ENCODE data around the gene TSEN15.

TSEN15 gene

DNA sequence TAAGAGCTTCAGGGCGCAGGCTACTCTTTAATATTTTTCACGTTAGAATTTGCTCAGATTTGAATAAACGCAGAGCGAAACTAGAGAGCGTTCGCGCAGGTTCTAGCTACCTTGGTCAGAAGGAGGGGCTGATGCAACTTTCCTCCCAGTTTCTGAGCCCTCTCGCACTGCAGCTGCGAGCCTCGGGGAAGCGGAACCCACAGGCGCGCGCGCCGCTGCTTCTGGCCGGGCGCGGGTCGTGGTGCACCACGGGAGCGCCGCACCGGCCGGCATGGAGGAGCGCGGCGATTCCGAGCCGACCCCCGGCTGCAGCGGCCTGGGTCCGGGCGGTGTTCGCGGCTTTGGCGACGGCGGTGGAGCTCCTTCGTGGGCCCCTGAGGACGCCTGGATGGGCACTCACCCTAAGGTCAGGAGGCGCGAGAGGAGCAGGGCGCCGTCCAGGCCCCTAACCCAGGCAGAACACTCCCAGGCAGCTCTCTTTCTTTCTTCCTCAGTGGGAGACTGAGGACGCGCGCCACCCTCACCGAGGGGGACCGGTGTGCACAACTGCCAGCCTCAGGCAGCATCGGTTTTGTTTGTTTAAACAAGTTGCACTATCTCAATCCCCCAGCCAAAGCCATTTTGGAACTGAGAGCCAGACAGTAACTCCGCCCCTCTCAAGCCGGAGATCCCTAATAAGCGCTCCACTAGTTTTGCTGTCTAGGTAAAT, at the start of gene TSEN15:
Gene TSEN15, plus strand, starts transcription at position 246 of the 709 bp plus-strand sequence. Its CDS starts 26 bp downstream, at position 272.
- no peak for DNase-seq (ENCODE audit: low read depth)
- peak within 1 kb of the TSS; percentile 85 for H3K4me3 ChIP-seq (ENCODE audit: control insufficient read depth, low read depth, low read length)
- TF ChIP-seq, protein P1, sequence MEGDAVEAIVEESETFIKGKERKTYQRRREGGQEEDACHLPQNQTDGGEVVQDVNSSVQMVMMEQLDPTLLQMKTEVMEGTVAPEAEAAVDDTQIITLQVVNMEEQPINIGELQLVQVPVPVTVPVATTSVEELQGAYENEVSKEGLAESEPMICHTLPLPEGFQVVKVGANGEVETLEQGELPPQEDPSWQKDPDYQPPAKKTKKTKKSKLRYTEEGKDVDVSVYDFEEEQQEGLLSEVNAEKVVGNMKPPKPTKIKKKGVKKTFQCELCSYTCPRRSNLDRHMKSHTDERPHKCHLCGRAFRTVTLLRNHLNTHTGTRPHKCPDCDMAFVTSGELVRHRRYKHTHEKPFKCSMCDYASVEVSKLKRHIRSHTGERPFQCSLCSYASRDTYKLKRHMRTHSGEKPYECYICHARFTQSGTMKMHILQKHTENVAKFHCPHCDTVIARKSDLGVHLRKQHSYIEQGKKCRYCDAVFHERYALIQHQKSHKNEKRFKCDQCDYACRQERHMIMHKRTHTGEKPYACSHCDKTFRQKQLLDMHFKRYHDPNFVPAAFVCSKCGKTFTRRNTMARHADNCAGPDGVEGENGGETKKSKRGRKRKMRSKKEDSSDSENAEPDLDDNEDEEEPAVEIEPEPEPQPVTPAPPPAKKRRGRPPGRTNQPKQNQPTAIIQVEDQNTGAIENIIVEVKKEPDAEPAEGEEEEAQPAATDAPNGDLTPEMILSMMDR (IDR thresholded peaks at IDR 0.05; ENCODE audit: control insufficient read depth, insufficient read depth, low read depth, low read length, missing control alignments): no peak

- DNase-seq (ENCODE audit: low read depth): peak; percentile 50
- no peak overlapping the region for H3K4me3 ChIP-seq (ENCODE audit: control insufficient read depth, low read depth, low read length)
Observed at GRCh38 chr1:184002071-184002470, 49.5 kb upstream of the TSEN15 start.

DNA sequence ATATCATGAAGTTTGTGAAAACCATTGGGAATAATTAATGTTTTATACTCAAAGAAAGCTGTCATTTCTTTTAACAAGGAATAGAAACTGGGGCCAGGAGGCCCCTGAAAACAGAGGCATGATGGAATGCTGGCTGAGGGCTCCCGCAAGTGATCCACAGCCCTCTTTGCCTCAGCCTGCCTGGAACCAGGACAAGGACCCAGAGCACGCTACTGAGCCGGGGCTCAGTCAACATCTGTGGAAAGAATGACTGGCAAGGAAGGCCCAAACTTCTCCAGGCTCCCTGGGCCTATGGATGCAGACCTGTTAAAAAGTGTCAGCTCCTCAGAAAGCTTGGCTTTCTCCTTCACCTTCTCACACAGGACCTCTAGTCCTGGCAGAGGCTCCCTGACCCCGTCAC, 46.6 kb upstream of the TSEN15 start:
- no peak overlapping the region for H3K4me3 ChIP-seq (ENCODE audit: control insufficient read depth, low read depth, low read length)
- no peak for DNase-seq (ENCODE audit: low read depth)
- TF ChIP-seq, protein P1 (IDR thresholded peaks at IDR 0.05; ENCODE audit: control insufficient read depth, insufficient read depth, low read depth, low read length, missing control alignments): no peak

More at GRCh38 chr1:184002071-184002470, 49.5 kb upstream of the TSEN15 start:
- TF ChIP-seq, protein P1 (IDR thresholded peaks at IDR 0.05; ENCODE audit: control insufficient read depth, insufficient read depth, low read depth, low read length, missing control alignments): no peak

DNA sequence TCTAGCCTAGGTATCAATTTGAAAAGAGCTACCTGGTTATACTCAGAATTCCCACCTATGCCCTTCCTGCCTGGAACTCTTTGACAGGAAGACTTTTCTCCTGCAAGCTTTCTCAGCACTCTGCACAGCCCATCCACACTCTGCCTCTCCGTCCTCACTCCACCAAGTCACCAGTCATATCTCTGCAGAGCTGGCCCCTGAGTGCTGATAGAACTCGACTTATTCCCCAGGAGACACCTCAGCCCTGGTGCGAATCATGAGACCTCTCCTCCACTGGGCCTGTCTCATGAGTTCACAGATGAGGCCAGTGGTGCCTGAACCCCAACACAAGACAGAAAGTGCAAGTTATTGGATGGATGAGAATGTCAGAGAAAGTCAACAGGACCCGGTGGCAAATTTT, 46.0 kb upstream of the TSEN15 start:
- no peak overlapping the region for H3K4me3 ChIP-seq (ENCODE audit: control insufficient read depth, low read depth, low read length)
- no peak for DNase-seq (ENCODE audit: low read depth)
- TF ChIP-seq, protein P1 (IDR thresholded peaks at IDR 0.05; ENCODE audit: control insufficient read depth, insufficient read depth, low read depth, low read length, missing control alignments): no peak

GRCh38 chr1:184010788-184011187, 40.7 kb upstream of the TSEN15 start:
- H3K4me3 ChIP-seq (ENCODE audit: control insufficient read depth, low read depth, low read length): no peak overlapping the region
- TF ChIP-seq, protein P1 (IDR thresholded peaks at IDR 0.05; ENCODE audit: control insufficient read depth, insufficient read depth, low read depth, low read length, missing control alignments): no peak
- no peak for DNase-seq (ENCODE audit: low read depth)

- DNase-seq (ENCODE audit: low read depth): no peak
- H3K4me3 ChIP-seq (ENCODE audit: control insufficient read depth, low read depth, low read length): no peak overlapping the region
- TF ChIP-seq, protein P1 (IDR thresholded peaks at IDR 0.05; ENCODE audit: control insufficient read depth, insufficient read depth, low read depth, low read length, missing control alignments): no peak
Observed at GRCh38 chr1:184012187-184012586, 39.3 kb upstream of the TSEN15 start.
